Gastroesophageal sphincter (tissue), 3 donors: Measurements from ENCODE around the gene SHISA6.

ENCODE experiments used
- POLR2A ChIP-seq, 2 donors: fragments of 450-650 bp; IDR thresholded peaks; one replicate each; pipeline ENCODE4 v1.6.1; 2017; ENCODE audit warnings: antibody characterized with exemption in 2 of 2, mild to moderate bottlenecking in 2 of 2, moderate library complexity in 1 of 2
- TF ChIP-seq, protein P1 (sequence below), 4 experiments: fragments of 200-600 bp in 2 of 4; fragments of 450-650 bp in 2 of 4; sonication (generic) in 1 of 4; IDR thresholded peaks; one replicate each; pipeline ENCODE4 v1.5.1; 2017 to 2019; ENCODE audit warnings: antibody characterized with exemption in 4 of 4, mild to moderate bottlenecking in 2 of 4, moderate library complexity in 2 of 4

GRCh38 chr17:11319894-11320293, 78.9 kb downstream of the SHISA6 start:
- TF ChIP-seq, protein P1, sequence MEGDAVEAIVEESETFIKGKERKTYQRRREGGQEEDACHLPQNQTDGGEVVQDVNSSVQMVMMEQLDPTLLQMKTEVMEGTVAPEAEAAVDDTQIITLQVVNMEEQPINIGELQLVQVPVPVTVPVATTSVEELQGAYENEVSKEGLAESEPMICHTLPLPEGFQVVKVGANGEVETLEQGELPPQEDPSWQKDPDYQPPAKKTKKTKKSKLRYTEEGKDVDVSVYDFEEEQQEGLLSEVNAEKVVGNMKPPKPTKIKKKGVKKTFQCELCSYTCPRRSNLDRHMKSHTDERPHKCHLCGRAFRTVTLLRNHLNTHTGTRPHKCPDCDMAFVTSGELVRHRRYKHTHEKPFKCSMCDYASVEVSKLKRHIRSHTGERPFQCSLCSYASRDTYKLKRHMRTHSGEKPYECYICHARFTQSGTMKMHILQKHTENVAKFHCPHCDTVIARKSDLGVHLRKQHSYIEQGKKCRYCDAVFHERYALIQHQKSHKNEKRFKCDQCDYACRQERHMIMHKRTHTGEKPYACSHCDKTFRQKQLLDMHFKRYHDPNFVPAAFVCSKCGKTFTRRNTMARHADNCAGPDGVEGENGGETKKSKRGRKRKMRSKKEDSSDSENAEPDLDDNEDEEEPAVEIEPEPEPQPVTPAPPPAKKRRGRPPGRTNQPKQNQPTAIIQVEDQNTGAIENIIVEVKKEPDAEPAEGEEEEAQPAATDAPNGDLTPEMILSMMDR (IDR thresholded peaks at IDR 0.05): no peak
- no peak for TF ChIP-seq POLR2A (IDR thresholded peaks at IDR 0.05)
